ENCODE measurements around the gene PRKCSH.
"Not testable (repeated sequence)": the region's sequence is repeated elsewhere in the genome, so short reads cannot be mapped to it uniquely, and the experiment has no call there.

Gene PRKCSH, protein sequence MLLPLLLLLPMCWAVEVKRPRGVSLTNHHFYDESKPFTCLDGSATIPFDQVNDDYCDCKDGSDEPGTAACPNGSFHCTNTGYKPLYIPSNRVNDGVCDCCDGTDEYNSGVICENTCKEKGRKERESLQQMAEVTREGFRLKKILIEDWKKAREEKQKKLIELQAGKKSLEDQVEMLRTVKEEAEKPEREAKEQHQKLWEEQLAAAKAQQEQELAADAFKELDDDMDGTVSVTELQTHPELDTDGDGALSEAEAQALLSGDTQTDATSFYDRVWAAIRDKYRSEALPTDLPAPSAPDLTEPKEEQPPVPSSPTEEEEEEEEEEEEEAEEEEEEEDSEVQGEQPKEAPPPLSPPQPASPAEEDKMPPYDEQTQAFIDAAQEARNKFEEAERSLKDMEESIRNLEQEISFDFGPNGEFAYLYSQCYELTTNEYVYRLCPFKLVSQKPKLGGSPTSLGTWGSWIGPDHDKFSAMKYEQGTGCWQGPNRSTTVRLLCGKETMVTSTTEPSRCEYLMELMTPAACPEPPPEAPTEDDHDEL

DNA sequence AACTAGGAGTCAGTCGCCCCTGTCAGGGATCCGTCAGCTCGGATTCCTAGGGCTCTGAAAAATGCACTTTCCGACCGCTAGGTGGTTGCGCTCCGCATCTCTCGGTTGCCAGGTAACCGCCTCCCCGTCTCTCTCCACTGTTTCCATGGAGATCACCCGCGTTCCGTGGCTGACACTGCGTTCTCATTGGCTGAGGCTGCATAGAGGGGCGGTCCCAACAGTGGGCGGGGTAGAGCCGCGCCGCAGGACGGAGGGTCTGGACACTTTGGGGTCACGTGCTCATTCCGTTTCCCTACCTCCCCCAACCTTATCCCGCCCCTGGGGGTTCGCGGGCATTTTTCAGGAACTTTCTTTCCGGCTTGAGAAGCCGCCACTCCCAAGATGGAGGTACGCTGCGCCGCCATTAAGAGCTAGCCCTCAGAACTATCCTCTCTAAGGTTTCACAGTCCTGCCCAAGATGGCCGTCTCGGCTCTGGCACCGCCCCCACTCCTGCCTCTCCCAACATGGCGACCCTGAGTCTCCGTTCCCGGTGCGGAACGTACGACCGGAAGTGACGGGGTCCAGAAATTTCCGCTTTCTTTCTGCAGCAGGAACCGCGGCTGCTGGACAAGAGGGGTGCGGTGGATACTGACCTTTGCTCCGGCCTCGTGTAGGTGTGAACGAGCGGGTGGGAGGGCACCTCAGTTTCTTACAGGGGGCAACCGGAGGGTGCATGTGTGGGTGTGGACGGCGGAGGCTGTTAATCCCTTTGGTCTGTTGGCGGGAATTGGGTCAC lies at the start of gene PRKCSH, which contains the start of gene ODAD3:
Gene PRKCSH (plus strand): TSS at position 579 of the 776 bp plus-strand sequence. CDS start 483 bp downstream, outside the sequence.
Gene ODAD3 (minus strand): TSS at position 65 of the 776 bp plus-strand sequence. CDS start 105 bp downstream, outside the sequence.
- DNase-seq (ENCODE audit: low read depth in 2 of 3, low spot score in 2 of 3) = peak; percentile 82 to 98 (median 92)

DNA sequence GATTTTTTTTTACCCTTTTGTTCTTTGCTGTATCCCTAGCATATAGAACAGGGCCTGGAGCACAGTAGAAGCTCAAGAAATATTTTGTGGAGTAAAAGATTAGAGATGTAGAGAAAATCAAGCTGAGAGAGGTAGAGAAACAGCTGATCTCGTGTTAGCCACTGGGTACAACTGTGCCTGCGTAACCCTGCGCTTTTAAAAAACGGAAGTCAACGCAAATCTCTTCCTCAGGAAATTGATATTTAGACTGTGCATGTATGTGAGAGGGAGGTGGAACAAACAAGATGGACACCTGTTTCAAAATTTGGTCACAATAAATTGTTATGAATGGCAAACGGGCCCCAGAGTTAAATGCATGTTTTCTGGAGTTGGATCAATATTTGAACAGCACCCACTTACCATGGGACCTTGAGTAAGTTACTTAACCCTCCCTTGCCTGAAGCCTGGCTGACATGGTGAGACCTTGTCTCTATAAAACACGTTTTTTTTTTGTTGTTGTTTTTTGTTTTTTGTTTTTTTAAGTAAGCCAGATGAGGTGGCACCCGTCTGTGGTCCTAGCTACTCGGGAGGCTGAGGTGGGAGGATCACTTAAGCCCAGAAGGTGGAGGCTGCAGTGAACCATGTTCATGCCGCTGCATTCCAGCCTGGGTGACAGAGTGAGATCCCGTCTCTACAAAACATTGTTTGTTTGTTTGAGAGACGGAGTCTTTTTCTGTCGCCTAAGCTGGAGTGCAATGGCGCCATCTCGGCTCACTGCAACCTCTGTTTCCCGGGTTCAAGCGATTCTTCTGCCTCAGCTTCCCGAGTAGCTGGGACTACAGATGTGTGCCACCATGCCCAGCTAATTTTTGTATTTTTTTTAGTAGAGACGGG lies 48.0 kb upstream of the PRKCSH start:
- DNase-seq (ENCODE audit: low read depth in 2 of 3, low spot score in 2 of 3) = no peak

DNA sequence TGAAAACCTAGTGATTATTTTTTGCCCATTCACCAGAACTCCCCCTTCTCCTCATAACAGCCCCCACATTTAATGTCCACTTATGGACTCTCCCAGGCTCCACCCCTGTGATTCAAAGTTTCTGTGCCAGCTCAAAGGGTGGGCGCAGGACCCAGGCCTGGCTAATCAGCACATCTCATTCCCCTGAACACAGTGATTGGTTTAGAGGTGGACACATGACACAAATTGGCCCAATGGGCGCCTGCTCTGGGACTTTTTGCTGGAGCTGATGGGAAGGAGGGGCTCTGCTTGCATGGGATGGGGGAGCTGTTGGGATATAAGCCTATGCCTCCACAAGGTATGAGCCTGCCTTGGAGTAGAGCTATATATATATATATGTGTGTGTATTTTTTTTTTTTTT lies 45.1 kb upstream of the PRKCSH start:
- DNase-seq (ENCODE audit: low read depth in 2 of 3, low spot score in 2 of 3) = no peak

DNA sequence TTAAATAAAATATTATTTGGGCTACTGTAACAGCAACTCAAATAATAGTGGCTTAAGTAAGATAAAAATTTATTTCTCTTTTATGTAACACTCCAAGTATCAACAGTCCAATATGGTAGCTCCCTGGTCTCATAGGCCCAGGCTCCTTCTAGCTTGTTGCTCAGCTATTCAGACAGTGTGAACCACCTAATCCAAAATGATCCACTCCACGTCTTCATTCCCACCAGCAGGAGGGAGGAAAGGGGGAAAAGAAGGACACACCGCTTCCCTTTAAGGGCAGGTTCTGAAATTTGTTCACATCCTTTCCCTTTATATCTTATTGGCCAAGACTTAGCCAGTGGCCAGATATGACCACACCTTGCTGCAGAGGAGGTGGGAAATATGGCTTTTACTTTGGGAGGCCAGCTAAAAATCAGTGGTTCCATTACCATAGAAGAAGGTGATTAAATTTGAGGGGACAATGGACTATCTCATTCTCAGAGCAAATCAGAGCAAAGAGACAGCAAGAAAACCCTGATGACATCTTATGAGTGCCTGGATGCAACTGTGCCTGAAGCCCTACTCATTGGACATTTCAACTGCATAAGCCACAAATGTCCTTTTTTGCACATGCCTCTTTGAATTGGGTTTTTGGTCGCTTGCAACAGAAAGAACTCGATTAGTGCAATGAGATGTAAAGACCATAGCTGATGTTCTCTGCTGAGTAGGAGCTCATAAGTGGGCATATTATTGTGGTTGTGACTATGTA lies 44.3 kb upstream of the PRKCSH start:
- DNase-seq (ENCODE audit: low read depth in 2 of 3, low spot score in 2 of 3) = no peak

DNA sequence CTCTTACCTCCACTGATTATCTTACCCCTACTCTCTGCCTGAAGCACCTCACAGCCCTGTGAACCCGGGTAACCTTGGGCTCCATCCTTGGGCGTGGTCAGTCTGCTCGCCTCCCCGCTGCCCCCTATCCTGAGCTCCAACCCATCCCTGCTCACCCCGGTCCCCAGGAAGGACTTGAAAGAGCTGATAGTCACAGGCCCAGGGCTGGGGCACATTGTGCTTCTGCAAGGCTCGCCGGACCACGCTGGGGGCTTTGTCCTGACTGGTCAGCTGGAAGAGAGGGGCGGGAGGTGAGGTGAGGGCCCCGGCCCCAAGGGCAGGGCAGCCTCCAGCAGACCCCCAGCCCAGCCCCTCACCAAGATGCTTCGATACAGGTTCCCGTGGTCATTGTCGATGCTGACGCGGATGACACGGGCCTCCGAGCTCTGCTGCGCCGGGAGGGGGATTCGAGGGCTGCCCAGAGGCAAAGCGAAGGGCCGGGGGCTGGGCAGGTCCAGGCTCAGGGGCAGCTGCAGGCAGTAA lies 38.3 kb upstream of the PRKCSH start:
- no peak for DNase-seq (ENCODE audit: low read depth in 2 of 3, low spot score in 2 of 3)

DNA sequence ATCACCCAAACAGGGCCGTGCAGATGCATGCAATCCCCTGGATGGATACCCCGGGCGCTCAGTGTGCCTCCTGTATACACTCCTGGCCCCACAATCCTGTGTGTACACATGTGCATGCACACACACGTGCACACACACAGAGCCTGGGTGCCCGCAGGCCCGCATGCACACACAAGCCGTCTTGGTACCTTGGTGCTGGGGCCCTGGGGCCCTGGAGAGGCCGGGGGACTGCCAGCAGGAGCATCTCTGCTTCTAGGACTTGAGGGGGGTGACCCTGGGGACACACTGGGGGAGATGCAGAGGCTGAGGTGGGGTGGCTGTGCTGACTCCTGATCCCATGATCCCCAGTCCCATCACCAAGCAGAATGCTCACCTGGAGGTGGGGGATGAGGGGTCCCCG lies 35.8 kb upstream of the PRKCSH start:
- DNase-seq (ENCODE audit: low read depth in 2 of 3, low spot score in 2 of 3) = no peak

DNA sequence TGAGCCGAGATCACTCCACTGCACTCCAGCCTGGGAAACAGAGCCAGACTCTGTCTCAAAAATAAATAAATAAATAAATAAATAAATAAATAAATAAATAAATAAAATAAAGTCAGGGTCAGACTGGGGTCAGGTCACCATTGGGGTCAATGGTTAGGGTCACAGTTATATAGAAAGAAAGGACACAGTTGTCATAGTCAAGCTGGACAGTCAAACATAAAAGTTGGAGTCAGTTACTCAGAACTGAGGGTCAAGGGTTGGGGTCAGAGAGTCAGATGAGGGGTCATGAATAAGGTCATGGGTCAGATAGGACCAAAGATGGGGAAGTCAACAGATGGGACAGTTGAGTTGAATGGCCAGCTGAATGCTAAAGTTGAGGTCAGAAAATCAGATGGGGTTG lies 34.6 kb upstream of the PRKCSH start:
- DNase-seq (ENCODE audit: low read depth in 2 of 3, low spot score in 2 of 3) = no peak

DNA sequence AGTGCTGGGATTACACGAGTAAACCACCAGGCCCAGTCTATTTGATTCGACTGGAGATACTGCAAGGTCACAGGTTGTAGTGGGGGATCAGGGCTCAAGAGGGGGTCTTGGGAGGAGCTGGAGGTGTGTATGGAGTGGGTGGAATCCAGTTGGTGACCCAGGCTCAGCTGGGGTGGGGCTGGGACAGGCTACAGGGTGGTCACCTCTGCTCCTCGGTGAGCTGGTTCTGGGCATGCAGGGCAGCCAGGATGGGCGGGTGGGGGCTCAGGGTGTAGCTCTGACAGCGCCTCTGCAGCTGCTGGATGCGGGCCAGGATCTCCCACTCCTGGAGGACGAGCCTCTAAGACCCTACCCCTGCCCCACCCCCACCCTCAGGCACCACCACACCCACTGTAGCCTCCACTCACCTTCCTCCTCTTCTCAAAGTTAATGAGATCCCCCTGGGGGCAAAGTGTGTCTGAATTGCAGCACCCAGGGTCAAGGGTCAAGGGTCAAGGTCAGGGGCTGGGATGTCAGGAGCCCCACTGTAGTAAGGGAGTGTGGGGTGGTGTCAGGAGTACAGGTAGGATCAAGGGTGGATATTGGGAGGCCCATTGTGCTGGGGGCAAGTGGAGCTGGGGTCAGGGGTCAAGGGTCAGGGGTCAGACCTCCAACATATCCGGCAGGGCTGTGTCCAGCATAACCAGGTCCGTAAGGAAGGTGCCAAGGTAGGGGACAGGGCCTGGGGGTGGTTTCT lies 33.5 kb upstream of the PRKCSH start:
- DNase-seq (ENCODE audit: low read depth in 2 of 3, low spot score in 2 of 3) = no peak

DNA sequence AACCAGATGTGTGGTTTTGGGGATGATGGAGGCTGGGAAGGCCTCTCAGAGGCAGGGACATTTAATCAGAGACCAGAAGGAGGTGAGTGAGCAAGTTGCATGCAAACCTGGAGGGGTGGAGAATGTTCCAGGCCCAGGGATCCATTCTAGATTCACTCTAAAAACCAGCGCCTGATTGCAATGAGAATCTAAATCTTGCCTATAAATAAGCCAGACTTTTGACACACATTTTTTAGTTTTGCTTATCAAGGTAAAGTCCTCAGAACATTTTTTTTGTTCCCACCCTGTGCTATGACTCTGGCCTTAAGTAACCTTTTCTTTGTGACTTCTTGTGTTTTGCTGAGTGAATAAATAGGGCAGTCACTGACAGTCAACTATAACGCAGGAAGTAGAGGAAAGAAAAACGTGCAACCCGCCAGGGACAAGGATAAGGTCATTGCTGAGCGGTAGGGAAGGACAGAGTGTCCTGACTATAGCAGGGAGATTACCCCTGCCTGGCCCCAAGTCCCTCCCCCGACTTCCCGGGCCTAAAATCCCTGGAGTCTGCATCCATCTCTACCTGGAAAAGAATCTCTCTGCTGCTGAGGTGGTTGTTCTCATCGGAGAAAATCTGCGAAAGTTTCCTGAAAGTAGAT lies 30.7 kb upstream of the PRKCSH start:
- DNase-seq (ENCODE audit: low read depth in 2 of 3, low spot score in 2 of 3) = no peak

DNA sequence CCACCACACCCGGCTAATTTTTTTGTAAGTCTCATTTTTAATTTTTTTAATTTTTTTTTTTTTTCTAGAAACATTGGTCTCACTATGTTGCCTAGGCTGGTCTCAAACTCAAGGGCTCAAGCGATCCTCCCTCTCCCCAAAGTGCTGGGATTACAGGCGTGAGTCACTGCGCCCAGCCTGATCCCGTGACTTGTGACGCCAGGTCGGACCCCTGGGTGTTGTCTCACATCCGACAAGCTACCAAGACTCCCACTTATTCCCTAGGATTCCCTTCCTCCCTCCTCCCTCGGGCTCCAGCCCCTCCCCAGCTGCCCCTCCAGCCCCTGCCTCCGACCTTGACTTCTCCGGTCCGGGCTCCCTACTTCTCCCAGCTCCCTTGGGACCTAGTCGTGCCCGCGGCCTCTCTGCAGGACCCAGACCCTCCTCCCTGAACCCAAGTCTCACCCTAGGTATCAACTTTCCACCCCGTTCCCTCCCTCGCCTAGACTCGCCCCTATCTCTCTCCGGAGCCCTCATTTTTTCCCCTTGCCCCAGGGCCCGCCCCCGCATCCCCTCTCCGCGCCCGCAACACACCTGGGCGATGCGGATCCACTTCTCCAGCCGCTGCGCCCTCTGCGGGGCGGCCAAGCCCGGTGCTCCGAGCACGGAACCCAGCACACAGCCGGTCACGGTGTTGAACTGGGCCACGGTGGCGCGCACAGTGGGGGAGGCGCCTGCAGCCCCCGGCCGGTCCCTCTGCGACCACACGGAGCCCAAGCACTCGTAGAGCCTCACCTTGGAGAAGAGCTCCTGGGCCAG lies 29.4 kb upstream of the PRKCSH start:
- DNase-seq (ENCODE audit: low read depth in 2 of 3, low spot score in 2 of 3) = no peak

DNA sequence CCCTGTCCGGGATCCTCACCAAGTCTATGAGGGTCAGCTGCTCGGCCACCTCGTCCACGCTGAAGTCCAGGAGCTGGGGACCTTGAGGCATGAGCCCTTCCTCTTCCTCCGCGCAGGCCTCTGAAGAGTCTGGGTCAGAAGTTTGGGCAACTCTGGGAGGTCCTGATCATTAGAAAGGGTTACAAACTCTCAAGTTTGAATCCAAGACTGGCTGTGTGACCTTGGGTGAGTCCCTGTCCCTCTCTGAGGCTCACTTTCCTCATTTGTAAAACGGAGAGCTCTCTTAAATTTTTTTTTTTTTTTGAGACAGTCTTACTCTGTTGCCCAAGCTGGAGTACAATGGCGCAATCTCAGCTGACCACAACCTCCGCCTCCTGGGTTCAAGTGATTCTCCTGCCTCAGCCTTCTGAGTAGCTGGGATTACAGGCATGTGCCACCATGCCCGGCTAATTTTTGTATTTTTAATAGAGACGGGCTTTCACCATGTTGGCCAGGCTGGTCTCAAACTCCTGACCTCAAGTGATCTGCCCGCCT lies 28.7 kb upstream of the PRKCSH start:
- not testable (repeated sequence) for DNase-seq (ENCODE audit: low read depth in 2 of 3, low spot score in 2 of 3)

DNA sequence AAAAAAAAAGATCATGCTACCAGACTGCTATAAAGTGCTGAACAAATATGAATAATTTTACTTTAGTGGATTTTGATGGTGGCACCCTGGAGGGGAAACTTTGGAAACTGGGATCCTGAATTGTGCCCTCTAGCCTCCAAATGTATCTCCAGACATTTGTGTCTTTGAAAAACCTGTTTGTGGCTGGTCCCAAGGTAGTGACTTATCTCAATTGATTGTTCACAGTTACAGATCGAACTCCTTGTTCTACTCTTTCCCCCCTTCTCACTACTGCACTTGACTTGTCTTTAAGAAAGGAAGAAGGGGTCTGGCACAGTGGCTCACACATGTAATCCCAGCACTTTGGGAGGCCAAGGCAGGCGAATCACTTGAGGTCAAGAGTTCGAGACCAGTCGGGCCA lies 26.8 kb upstream of the PRKCSH start:
- no peak for DNase-seq (ENCODE audit: low read depth in 2 of 3, low spot score in 2 of 3)

DNA sequence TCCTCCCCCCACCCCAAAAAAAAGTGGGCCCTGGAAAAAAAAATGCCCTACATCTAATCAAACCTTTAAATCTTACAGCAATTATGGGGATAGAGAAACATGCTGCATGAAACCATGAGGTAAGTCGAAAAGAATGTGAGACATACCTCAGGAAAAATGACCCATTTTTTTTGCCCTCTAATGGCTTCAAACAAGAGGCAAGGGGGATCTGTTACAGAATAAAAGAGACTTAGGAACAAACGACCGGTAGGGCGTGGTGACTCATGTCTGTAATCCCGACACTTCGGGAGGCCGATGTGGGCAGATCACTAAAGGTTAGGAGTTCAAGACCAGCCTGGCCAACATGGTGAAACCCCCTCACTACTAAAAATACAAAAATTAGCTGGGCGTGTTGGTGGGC lies 24.8 kb upstream of the PRKCSH start:
- DNase-seq (ENCODE audit: low read depth in 2 of 3, low spot score in 2 of 3) = no peak

DNA sequence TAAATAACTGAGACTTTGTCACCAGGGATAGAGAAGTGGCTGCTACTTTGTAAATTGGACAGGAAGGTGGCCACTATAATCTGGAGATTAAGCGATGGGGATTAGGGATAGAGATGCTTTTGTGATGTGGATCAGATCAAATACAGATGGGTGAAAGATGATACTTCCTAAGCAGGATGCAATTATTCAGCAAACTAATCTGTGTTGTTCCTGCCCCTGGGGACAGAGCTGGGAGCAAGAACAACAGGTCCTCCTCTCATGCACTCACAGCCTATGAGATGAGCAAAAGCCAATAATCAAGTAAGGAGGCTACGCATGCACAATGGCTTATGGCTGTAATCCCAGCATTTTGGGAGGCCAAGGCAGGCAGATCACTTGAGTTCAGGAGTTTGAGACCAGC lies 20.9 kb upstream of the PRKCSH start:
- no peak for DNase-seq (ENCODE audit: low read depth in 2 of 3, low spot score in 2 of 3)

DNA sequence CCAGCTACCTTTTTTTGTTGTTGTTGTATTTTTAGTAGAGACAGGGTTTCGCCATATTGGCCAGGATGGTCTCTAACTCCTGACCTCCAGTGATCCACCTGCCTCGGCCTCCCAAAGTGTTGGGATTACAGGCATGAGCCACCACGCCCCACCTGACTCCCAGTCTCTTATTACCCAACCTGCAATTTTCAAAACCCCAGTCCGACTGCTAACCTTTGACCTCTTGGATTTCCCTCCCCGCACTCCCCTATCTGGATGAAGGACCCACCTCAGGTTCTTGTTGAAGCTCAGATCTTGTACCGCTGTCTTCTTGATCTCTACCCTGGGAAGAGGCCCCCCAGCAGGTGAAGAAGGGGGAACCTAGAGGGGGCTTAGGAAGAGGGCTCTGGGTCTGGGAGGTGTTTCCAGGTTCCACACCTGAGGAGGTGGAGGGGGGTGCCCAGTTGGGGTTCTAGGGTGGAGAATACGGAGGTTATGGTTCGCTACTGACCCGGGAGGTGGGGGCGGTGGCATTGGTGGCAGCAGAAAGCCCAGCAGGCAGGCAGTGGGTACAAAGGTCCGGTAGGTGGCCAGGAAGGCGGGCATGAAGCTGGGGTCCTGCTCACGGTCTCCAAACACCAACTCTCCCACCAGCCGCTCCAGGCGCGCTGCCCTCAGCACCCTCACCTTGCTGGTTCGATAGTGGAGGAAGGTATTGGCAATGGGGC lies 18.9 kb upstream of the PRKCSH start:
- no peak for DNase-seq (ENCODE audit: low read depth in 2 of 3, low spot score in 2 of 3)

DNA sequence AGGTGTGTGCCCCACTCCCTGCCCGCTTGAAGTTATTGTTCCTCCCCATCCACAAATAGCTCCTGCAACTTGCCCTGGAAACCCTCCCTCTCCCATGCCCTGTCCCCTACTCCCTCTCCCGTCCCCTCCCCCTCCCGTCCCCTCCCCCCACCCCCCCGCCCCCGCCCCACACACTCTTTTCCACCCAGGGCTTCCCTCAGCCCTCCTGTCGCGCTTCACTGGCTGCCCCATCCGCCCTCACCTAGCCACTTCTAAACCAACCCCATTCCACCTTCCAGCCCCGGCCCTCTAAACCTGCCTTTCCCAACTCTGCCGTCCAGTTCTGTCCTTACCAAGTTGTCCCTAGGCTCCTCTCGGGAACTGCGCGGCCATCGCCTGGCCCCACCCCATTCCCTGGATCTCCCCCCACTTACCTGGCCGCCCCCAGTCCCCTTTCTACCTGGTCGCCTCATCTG lies 17.3 kb upstream of the PRKCSH start:
- no peak for DNase-seq (ENCODE audit: low read depth in 2 of 3, low spot score in 2 of 3)
